Activated CD8-positive, alpha-beta T cell treated with anti-CD3 and anti-CD28 coated beads, Interleukin-2, amount 10 ng/mL, durations not matched to agents 7 days and 5 days (primary cell): ENCODE measurements around the gene KNDC1. TPM values are rescaled to one million over a fixed set of nuclear protein-coding genes. Genes with fewer than 3 reads are reported as not detected.

Source experiments
- ATAC-seq: fragments of 150-1000 bp; cut with Tn5 transposase; one replicate; pipeline ENCODE4 v1.10.0; 2021; ENCODE audit warnings: moderate library complexity
- CTCF ChIA-PET: fragments of 350-600 bp; sonication (Branson Sonifier 250); formaldehyde crosslinking; loops from one replicate; lab custom pipeline; 2021; ENCODE audit warnings: antibody characterized with exemption; lab: Charles Lee
- POLR2A ChIA-PET: fragments of 350-600 bp; sonication (Branson Sonifier 250); formaldehyde crosslinking; loops from one replicate; lab custom pipeline; 2021; ENCODE audit warnings: antibody characterized with exemption; lab: Charles Lee
- DNase-seq: peaks from one replicate; pipeline ENCODE4 v3.0.0-alpha.2; 2020
- H3K27ac Mint-ChIP-seq: one replicate; pipeline ENCODE4 v1.8.0; 2021; ENCODE audit warnings: mild to moderate bottlenecking, mixed read lengths
- H3K27me3 Mint-ChIP-seq: one replicate; pipeline ENCODE4 v1.8.0; 2021; ENCODE audit warnings: low read depth, mixed read lengths
- H3K36me3 Mint-ChIP-seq: one replicate; pipeline ENCODE4 v1.8.0; 2021; ENCODE audit warnings: low read depth, mixed read lengths
- H3K4me1 Mint-ChIP-seq: one replicate; pipeline ENCODE4 v1.8.0; 2021; ENCODE audit warnings: low read depth, mixed read lengths
- H3K4me3 Mint-ChIP-seq: one replicate; pipeline ENCODE4 v1.8.0; 2021; ENCODE audit warnings: mild to moderate bottlenecking, mixed read lengths
- H3K9me3 Mint-ChIP-seq: one replicate; pipeline ENCODE4 v1.8.0; 2022; ENCODE audit warnings: mixed read lengths; ENCODE audit not compliant: insufficient read depth
- microRNA-seq: library from miRNA; unstranded; fragments of <30 nt; microRNA quantifications from one replicate; pipeline ENCODE4 v1.2.0, GENCODE V29; 2022
- total RNA-seq, 2 experiments: library from RNA; stranded (reverse); gene quantifications; one replicate each; pipeline ENCODE4 v1.2.3, GENCODE V29; 2021

Gene KNDC1
- total RNA-seq, 2 experiments from 2014 or later, result 0.21 to 0.32 TPM

DNA sequence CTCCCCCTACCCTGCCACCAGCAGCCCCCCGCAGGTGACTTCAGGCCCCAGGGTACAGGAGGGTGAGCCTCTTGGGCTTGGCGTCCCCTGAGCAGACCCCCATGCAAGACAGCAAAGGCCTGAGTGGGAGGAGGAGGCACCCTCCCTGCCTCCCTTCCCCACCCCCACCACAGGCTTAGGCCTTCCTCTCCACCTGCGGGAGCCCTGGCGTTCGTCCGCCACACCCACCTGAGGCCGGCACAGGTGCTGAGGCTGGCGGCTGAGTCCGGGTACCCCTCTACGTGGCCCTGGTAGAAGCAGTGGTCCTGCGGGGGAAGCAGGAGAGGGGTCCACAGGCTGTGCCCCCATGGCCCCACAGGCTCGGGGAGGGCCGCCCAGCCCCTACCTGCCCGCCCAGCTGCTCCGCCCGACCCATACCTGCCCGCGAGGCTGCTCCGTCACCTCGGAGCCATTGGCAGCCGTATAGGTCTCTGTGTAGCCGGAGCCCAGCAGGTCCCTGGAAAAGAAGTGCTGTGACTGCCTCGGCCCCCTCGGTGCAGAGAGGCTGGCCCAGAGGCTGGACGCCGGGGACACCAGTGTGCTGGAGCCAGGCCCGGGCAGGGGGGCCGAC is 113.6 kb downstream of the KNDC1 start:
- Mint-ChIP-seq H3K4me1 (peaks cover 33% of the 10 kb centered on the region), H3K27ac (no peak overlapping the region), H3K9me3 (no peaks in the 10 kb centered on the region), H3K4me3 (no peak overlapping the region), H3K27me3 (no peaks in the 10 kb centered on the region), H3K36me3 (peaks cover 16% of the 10 kb centered on the region)
- no peak for ATAC-seq
- ChIA-PET CTCF (interaction anchor here (1.2 kb wide), 1 partner anchor 34 kb away, joined by 4 read pairs; no protein-coding TSS in a partner anchor), POLR2A (interaction anchor here (1.7 kb wide), 1 partner anchor 14 kb away, joined by 7 read pairs; no protein-coding TSS in a partner anchor)
- no peak for DNase-seq

GRCh38 chr10:133274751-133275683 is 115.0 kb downstream of the KNDC1 start:
- H3K9me3 Mint-ChIP-seq, result no peaks in the 10 kb centered on the region

GRCh38 chr10:133275684-133276092 is 115.7 kb downstream of the KNDC1 start:
- Mint-ChIP-seq H3K4me1 (peaks cover 49% of the 10 kb centered on the region), H3K4me3 (peak overlapping the region; percentile 87), H3K9me3 (no peaks in the 10 kb centered on the region), H3K27ac (peak overlapping the region; percentile 86), H3K27me3 (no peaks in the 10 kb centered on the region), H3K36me3 (peaks cover 28% of the 10 kb centered on the region)
- ATAC-seq (peak; percentile 62), DNase-seq (peak; percentile 63)
- CTCF ChIA-PET, result interaction anchor here (1.0 to 2.8 kb wide), 7 partner anchors 8 to 132 kb away, joined by 3 to 17 read pairs (median 5); no protein-coding TSS in a partner anchor
- POLR2A ChIA-PET, result interaction anchor here (0.5 to 3.5 kb wide), 11 partner anchors 9 to 829 kb away, joined by 3 to 13 read pairs (median 3); no protein-coding TSS in a partner anchor

More at GRCh38 chr10:133274751-133275683, 115.0 kb downstream of the KNDC1 start:
- H3K4me1 Mint-ChIP-seq, result peaks cover 47% of the 10 kb centered on the region
- CTCF ChIA-PET, result interaction anchor here (0.8 to 2.8 kb wide), 8 partner anchors 12 to 131 kb away, joined by 3 to 17 read pairs (median 6); no protein-coding TSS in a partner anchor
- H3K4me3 Mint-ChIP-seq, result peak overlapping the region; percentile 87
- DNase-seq (peak; percentile 77), ATAC-seq (peak; percentile 60)
- peaks cover 26% of the 10 kb centered on the region for H3K36me3 Mint-ChIP-seq
- no peaks in the 10 kb centered on the region for H3K27me3 Mint-ChIP-seq
- POLR2A ChIA-PET, result interaction anchor here (0.5 to 3.5 kb wide), 11 partner anchors 11 to 828 kb away, joined by 3 to 13 read pairs (median 3); no protein-coding TSS in a partner anchor
- peak overlapping the region; percentile 86 for H3K27ac Mint-ChIP-seq

Small RNA genes lying within 50 kb of the gene (microRNA-seq; reads per million reads assigned to microRNA genes)
- not detected for gene MIR202

Other genes with a start within 250 kb of the KNDC1 start
- not detected for gene CFAP46, start 217.6 kb upstream of the KNDC1 start, total RNA-seq
- gene ADGRA1, start 72.3 kb upstream of the KNDC1 start, total RNA-seq, result not detected
- not detected for gene UTF1, start 70.0 kb downstream of the KNDC1 start, total RNA-seq
- gene VENTX, start 77.6 kb downstream of the KNDC1 start, total RNA-seq, result not detected
- gene ADAM8, start 116.6 kb downstream of the KNDC1 start, total RNA-seq, result 10 to 100 TPM; 69.9 to 75.5 TPM
- 10 to 100 TPM; 53.5 to 59.0 TPM for gene TUBGCP2, start 148.7 kb downstream of the KNDC1 start, total RNA-seq
- gene ZNF511, start 148.7 kb downstream of the KNDC1 start, total RNA-seq, result 10 to 100 TPM; 61.4 to 62.6 TPM
- gene CALY, start 176.7 kb downstream of the KNDC1 start, total RNA-seq, result not detected
- gene PRAP1, start 187.2 kb downstream of the KNDC1 start, total RNA-seq, result not detected
- 10 to 100 TPM; 12.4 to 13.4 TPM for gene FUOM, start 197.8 kb downstream of the KNDC1 start, total RNA-seq
- 10 to 100 TPM; 47.0 to 48.5 TPM for gene ECHS1, start 213.1 kb downstream of the KNDC1 start, total RNA-seq
- gene PAOX, start 219.0 kb downstream of the KNDC1 start, total RNA-seq, result 1 to 10 TPM; 5.8 to 6.5 TPM
- 10 to 100 TPM; 51.8 to 54.8 TPM for gene MTG1, start 233.9 kb downstream of the KNDC1 start, total RNA-seq